ENCODE data around the gene CRIP3. TPM values are rescaled to one million over a fixed set of nuclear protein-coding genes. Genes with fewer than 3 reads are reported as not detected.
A peak's percentile ranks its signal among the peaks of the same experiment; 100 is the strongest.

CRIP3 gene
- total RNA-seq, 2 donors from 2014 or later: 13.4 to 19.3 TPM

- Histone ChIP-seq H3K36me3 (ENCODE audit: control insufficient read depth, insufficient read depth, low read length) (no peaks in the 10 kb centered on the region), H3K4me3 (ENCODE audit: low read length) (no peak overlapping the region), H3K27me3 (ENCODE audit: control insufficient read depth, insufficient read depth, low read length, poor library complexity, severe bottlenecking) (peaks cover 13% of the 10 kb centered on the region), H3K9me3 (ENCODE audit: control insufficient read depth, low read length) (no peaks in the 10 kb centered on the region), H3K9ac (ENCODE audit: extremely low read depth, low read length, poor library complexity, severe bottlenecking) (no peak overlapping the region), H3K4me1 (ENCODE audit: control insufficient read depth, insufficient read depth, low read length) (no peaks in the 10 kb centered on the region), H3K27ac (ENCODE audit: low read depth, low read length) (no peak overlapping the region)
- no peak for DNase-seq
- 96 to 100% methylated on average over 1 to 2 of the region's 2 CpGs for WGBS, 2 experiments (ENCODE audit: insufficient coverage in 1 of 2, insufficient read length in 1 of 2)
- Mint-ChIP-seq H3K27ac (no peak overlapping the region), H3K9me3 (no peaks in the 10 kb centered on the region), H3K27me3 (ENCODE audit: insufficient read depth) (peaks cover 9% of the 10 kb centered on the region), H3K36me3 (ENCODE audit: low read depth) (no peaks in the 10 kb centered on the region), H3K4me3 (no peak overlapping the region), H3K4me1 (peaks cover 10% of the 10 kb centered on the region)
- no peak for TF ChIP-seq CTCF (conservative IDR thresholded peaks at IDR 0.05)
These were observed 1.5 kb upstream of the CRIP3 start for GRCh38 chr6:43310134-43310533.

- Histone ChIP-seq H3K9me3 (ENCODE audit: control insufficient read depth, low read length) (no peaks in the 10 kb centered on the region), H3K9ac (ENCODE audit: extremely low read depth, low read length, poor library complexity, severe bottlenecking) (no peak overlapping the region), H3K27me3 (ENCODE audit: control insufficient read depth, insufficient read depth, low read length, poor library complexity, severe bottlenecking) (peaks cover 13% of the 10 kb centered on the region), H3K4me1 (ENCODE audit: control insufficient read depth, insufficient read depth, low read length) (no peaks in the 10 kb centered on the region), H3K4me3 (ENCODE audit: low read length) (peak overlapping the region; percentile 77), H3K36me3 (ENCODE audit: control insufficient read depth, insufficient read depth, low read length) (no peaks in the 10 kb centered on the region), H3K27ac (ENCODE audit: low read depth, low read length) (no peak overlapping the region)
- H3K27ac Mint-ChIP-seq: peak overlapping the region; percentile 78
- 41 to 53% methylated on average over 7 to 9 of the region's 9 CpGs for WGBS, 2 experiments (ENCODE audit: insufficient coverage in 1 of 2, insufficient read length in 1 of 2)
- no peak for DNase-seq
- H3K36me3 Mint-ChIP-seq (ENCODE audit: low read depth): no peaks in the 10 kb centered on the region
- no peaks in the 10 kb centered on the region for H3K9me3 Mint-ChIP-seq
- peaks cover 7% of the 10 kb centered on the region for H3K4me1 Mint-ChIP-seq
- TF ChIP-seq CTCF (conservative IDR thresholded peaks at IDR 0.05): no peak
- H3K27me3 Mint-ChIP-seq (ENCODE audit: insufficient read depth): peaks cover 9% of the 10 kb centered on the region
- H3K4me3 Mint-ChIP-seq: peak overlapping the region; percentile 63
These were observed 408 bp upstream of the CRIP3 start for GRCh38 chr6:43308990-43309477.

GRCh38 chr6:43307451-43308100 lies 1.1 kb downstream of the CRIP3 start:
- 87 to 93% methylated on average over 2 to 5 of the region's 5 CpGs for WGBS, 2 experiments (ENCODE audit: insufficient coverage in 1 of 2, insufficient read length in 1 of 2)
- Mint-ChIP-seq H3K4me3 (peak overlapping the region; percentile 63), H3K27me3 (ENCODE audit: insufficient read depth) (peaks cover 9% of the 10 kb centered on the region), H3K36me3 (ENCODE audit: low read depth) (no peaks in the 10 kb centered on the region), H3K27ac (no peak overlapping the region), H3K9me3 (no peaks in the 10 kb centered on the region), H3K4me1 (peaks cover 4% of the 10 kb centered on the region)
- H3K27ac ChIP-seq (ENCODE audit: low read depth, low read length): no peak overlapping the region
- no peak overlapping the region for H3K4me3 ChIP-seq (ENCODE audit: low read length)
- H3K36me3 ChIP-seq (ENCODE audit: control insufficient read depth, insufficient read depth, low read length): no peaks in the 10 kb centered on the region
- peaks cover 13% of the 10 kb centered on the region for H3K27me3 ChIP-seq (ENCODE audit: control insufficient read depth, insufficient read depth, low read length, poor library complexity, severe bottlenecking)
- no peak for TF ChIP-seq CTCF (conservative IDR thresholded peaks at IDR 0.05)
- no peaks in the 10 kb centered on the region for H3K9me3 ChIP-seq (ENCODE audit: control insufficient read depth, low read length)
- H3K9ac ChIP-seq (ENCODE audit: extremely low read depth, low read length, poor library complexity, severe bottlenecking): no peak overlapping the region
- DNase-seq: no peak
- no peaks in the 10 kb centered on the region for H3K4me1 ChIP-seq (ENCODE audit: control insufficient read depth, insufficient read depth, low read length)

All from endodermal cell (in vitro differentiated cells).